ENCODE measurements around the gene ABCC1. TPM values are rescaled to one million over a fixed set of nuclear protein-coding genes. Genes with fewer than 3 reads are reported as not detected.

The ABCC1 gene
- total RNA-seq, 1 donor from 2014 or later: 47.9 TPM

- Mint-ChIP-seq H3K27ac (ENCODE audit: unreplicated experiment) (no peak overlapping the region), H3K4me1 (ENCODE audit: low read depth) (peaks cover 12% of the 10 kb centered on the region), H3K9me3 (ENCODE audit: low read depth) (peaks cover 5% of the 10 kb centered on the region), H3K27me3 (ENCODE audit: low read depth) (no peaks in the 10 kb centered on the region), H3K36me3 (ENCODE audit: low read depth) (peaks cover 3% of the 10 kb centered on the region), H3K4me3 (ENCODE audit: unreplicated experiment) (no peak overlapping the region)
- no peak for TF ChIP-seq CTCF (IDR thresholded peaks at IDR 0.05)
- no peak for DNase-seq (ENCODE audit: low spot score)
These were observed 30.1 kb upstream of the ABCC1 start for GRCh38 chr16:15919331-15919730.

- Mint-ChIP-seq H3K9me3 (ENCODE audit: low read depth) (no peaks in the 10 kb centered on the region), H3K4me3 (ENCODE audit: unreplicated experiment) (no peak overlapping the region), H3K36me3 (ENCODE audit: low read depth) (no peaks in the 10 kb centered on the region), H3K27ac (ENCODE audit: unreplicated experiment) (no peak overlapping the region), H3K27me3 (ENCODE audit: low read depth) (no peaks in the 10 kb centered on the region), H3K4me1 (ENCODE audit: low read depth) (peaks cover 9% of the 10 kb centered on the region)
- peak; percentile 18 for DNase-seq (ENCODE audit: low spot score)
- no peak for TF ChIP-seq CTCF (IDR thresholded peaks at IDR 0.05)
These were observed 24.4 kb upstream of the ABCC1 start for GRCh38 chr16:15924996-15925395.

GRCh38 chr16:15925631-15926030 is 23.8 kb upstream of the ABCC1 start:
- H3K4me1 Mint-ChIP-seq (ENCODE audit: low read depth): peaks cover 3% of the 10 kb centered on the region
- no peak for TF ChIP-seq CTCF (IDR thresholded peaks at IDR 0.05)
- H3K9me3 Mint-ChIP-seq (ENCODE audit: low read depth): no peaks in the 10 kb centered on the region
- no peak overlapping the region for H3K27ac Mint-ChIP-seq (ENCODE audit: unreplicated experiment)
- no peaks in the 10 kb centered on the region for H3K27me3 Mint-ChIP-seq (ENCODE audit: low read depth)
- no peaks in the 10 kb centered on the region for H3K36me3 Mint-ChIP-seq (ENCODE audit: low read depth)
- H3K4me3 Mint-ChIP-seq (ENCODE audit: unreplicated experiment): no peak overlapping the region
- DNase-seq (ENCODE audit: low spot score): peak; percentile 34

- H3K4me1 Mint-ChIP-seq (ENCODE audit: low read depth): no peaks in the 10 kb centered on the region
- no peaks in the 10 kb centered on the region for H3K27me3 Mint-ChIP-seq (ENCODE audit: low read depth)
- no peak for TF ChIP-seq CTCF (IDR thresholded peaks at IDR 0.05)
- H3K27ac Mint-ChIP-seq (ENCODE audit: unreplicated experiment): no peak overlapping the region
- peaks cover 4% of the 10 kb centered on the region for H3K9me3 Mint-ChIP-seq (ENCODE audit: low read depth)
- H3K36me3 Mint-ChIP-seq (ENCODE audit: low read depth): no peaks in the 10 kb centered on the region
- H3K4me3 Mint-ChIP-seq (ENCODE audit: unreplicated experiment): no peak overlapping the region
- peak; percentile 30 for DNase-seq (ENCODE audit: low spot score)
These were observed 20.9 kb upstream of the ABCC1 start for GRCh38 chr16:15928261-15929104.

- H3K4me1 Mint-ChIP-seq (ENCODE audit: low read depth): no peaks in the 10 kb centered on the region
- TF ChIP-seq CTCF (IDR thresholded peaks at IDR 0.05): no peak
- peaks cover 12% of the 10 kb centered on the region for H3K9me3 Mint-ChIP-seq (ENCODE audit: low read depth)
- no peak overlapping the region for H3K27ac Mint-ChIP-seq (ENCODE audit: unreplicated experiment)
- no peaks in the 10 kb centered on the region for H3K27me3 Mint-ChIP-seq (ENCODE audit: low read depth)
- no peak for DNase-seq (ENCODE audit: low spot score)
- H3K4me3 Mint-ChIP-seq (ENCODE audit: unreplicated experiment): no peak overlapping the region
- H3K36me3 Mint-ChIP-seq (ENCODE audit: low read depth): no peaks in the 10 kb centered on the region
These were observed 16.5 kb upstream of the ABCC1 start for GRCh38 chr16:15932939-15933338.

Data from chondrocyte (in vitro differentiated cells).